Gastrocnemius medialis (tissue), 4 donors: ENCODE results near the gene POLR3A. TPM values are rescaled to one million over a fixed set of nuclear protein-coding genes. Genes with fewer than 3 reads are reported as not detected.
A peak's percentile ranks its signal among the peaks of the same experiment; 100 is the strongest.

Experiments used
- ATAC-seq, 2 donors: fragments of 150-250 bp; one replicate each; pipeline ENCODE4 v1.9.1; 2016
- DNase-seq, 2 donors: peaks; one replicate each; pipeline ENCODE4 v3.0.0-alpha.2; 2019
- H3K27ac ChIP-seq, 4 donors: fragments of 200-600 bp; sonication (generic); 1 replicate in 1 of 4; 2 replicates in 3 of 4; pipeline ENCODE4 v1.5.1; 2016 to 2018; ENCODE audit warnings: mild to moderate bottlenecking in 2 of 4, moderate library complexity in 1 of 4
- H3K27me3 ChIP-seq, 3 donors: fragments of 200-600 bp; sonication (generic) in 2 of 3; 1 replicate in 1 of 3; 2 replicates in 2 of 3; pipeline versions ENCODE4 v1.5.1 to v1.6.0; 2016 to 2019; ENCODE audit warnings: mild to moderate bottlenecking in 1 of 3, moderate library complexity in 1 of 3
- H3K36me3 ChIP-seq, 2 donors: fragments of 200-600 bp; sonication (generic) in 1 of 2; one replicate each; pipeline ENCODE4 v1.5.1; 2017 to 2018
- H3K4me1 ChIP-seq, 2 donors: fragments of 200-600 bp; sonication (generic) in 1 of 2; one replicate each; pipeline ENCODE4 v1.5.1; 2016 to 2017; ENCODE audit warnings: mild to moderate bottlenecking in 2 of 2
- H3K4me3 ChIP-seq, 4 donors: fragments of 200-600 bp; sonication (generic) in 3 of 4; 1 replicate in 1 of 4; 2 replicates in 3 of 4; pipeline ENCODE4 v1.5.1; 2016 to 2019; ENCODE audit warnings: mild to moderate bottlenecking in 2 of 4
- H3K9me3 ChIP-seq, 3 donors: fragments of 200-600 bp; sonication (generic) in 2 of 3; 1 replicate in 1 of 3; 2 replicates in 2 of 3; pipeline ENCODE4 v1.5.1; 2016 to 2019
- POLR2A ChIP-seq, 2 donors: fragments of 450-650 bp; IDR thresholded peaks; one replicate each; pipeline ENCODE4 v1.6.1; 2017; ENCODE audit warnings: antibody characterized with exemption in 2 of 2, mild to moderate bottlenecking in 2 of 2, moderate library complexity in 2 of 2
- in situ Hi-C, 4 donors: fragments of 200-750 bp; cut with MboI; loops; one replicate each; pipeline versions ENCODE4 v1.15.0 to v1.8.0; 2017; ENCODE audit warnings: low sequenced_read_pairs in 4 of 4
- intact Hi-C: fragments of 100-400 bp; cut with DNase I; formaldehyde crosslinking; loops from one replicate; pipeline ENCODE4 v1.15.1; 2023; ENCODE audit warnings: low total_unique reads
- total RNA-seq, 4 donors: library from RNA; depleted of rRNA; stranded (reverse); fragments of >200 nt; gene quantifications; one replicate each; pipeline versions ENCODE4 v1.1.0 to v1.2.3, GENCODE V29; 2016
- TF ChIP-seq, protein P1 (sequence below), 5 experiments: fragments of 450-650 bp in 3 of 5; fragments of 200-600 bp in 2 of 5; sonication (generic) in 2 of 5; IDR thresholded peaks in 4 of 5; conservative IDR thresholded peaks in 1 of 5; 1 replicate in 4 of 5; 2 replicates in 1 of 5; pipeline ENCODE4 v1.5.1; 2016 to 2019; ENCODE audit warnings: antibody characterized with exemption in 5 of 5, mild to moderate bottlenecking in 3 of 5, moderate library complexity in 3 of 5

POLR3A gene
- total RNA-seq, 4 donors from 2014 or later: 11.0 to 17.4 (median 15.5) TPM

- peaks cover 2 to 73% of the 10 kb centered on the region in 2 donors for H3K36me3 ChIP-seq
- ATAC-seq: no peak
- no peak overlapping the region for H3K27ac ChIP-seq
- intact Hi-C loops: no loop called here
- no peak for TF ChIP-seq POLR2A (IDR thresholded peaks at IDR 0.05)
- TF ChIP-seq, protein P1, sequence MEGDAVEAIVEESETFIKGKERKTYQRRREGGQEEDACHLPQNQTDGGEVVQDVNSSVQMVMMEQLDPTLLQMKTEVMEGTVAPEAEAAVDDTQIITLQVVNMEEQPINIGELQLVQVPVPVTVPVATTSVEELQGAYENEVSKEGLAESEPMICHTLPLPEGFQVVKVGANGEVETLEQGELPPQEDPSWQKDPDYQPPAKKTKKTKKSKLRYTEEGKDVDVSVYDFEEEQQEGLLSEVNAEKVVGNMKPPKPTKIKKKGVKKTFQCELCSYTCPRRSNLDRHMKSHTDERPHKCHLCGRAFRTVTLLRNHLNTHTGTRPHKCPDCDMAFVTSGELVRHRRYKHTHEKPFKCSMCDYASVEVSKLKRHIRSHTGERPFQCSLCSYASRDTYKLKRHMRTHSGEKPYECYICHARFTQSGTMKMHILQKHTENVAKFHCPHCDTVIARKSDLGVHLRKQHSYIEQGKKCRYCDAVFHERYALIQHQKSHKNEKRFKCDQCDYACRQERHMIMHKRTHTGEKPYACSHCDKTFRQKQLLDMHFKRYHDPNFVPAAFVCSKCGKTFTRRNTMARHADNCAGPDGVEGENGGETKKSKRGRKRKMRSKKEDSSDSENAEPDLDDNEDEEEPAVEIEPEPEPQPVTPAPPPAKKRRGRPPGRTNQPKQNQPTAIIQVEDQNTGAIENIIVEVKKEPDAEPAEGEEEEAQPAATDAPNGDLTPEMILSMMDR (IDR thresholded peaks at IDR 0.05 in 4 of 5, conservative IDR thresholded peaks at IDR 0.05 in 1 of 5): no peak
- in situ Hi-C loops: no loop called here
- H3K27me3 ChIP-seq: no peaks in the 10 kb centered on the region
- no peaks in the 10 kb centered on the region for H3K9me3 ChIP-seq
- no peak overlapping the region for H3K4me3 ChIP-seq
- peaks cover 13 to 17% of the 10 kb centered on the region in 2 donors for H3K4me1 ChIP-seq
- no peak for DNase-seq
Observed at GRCh38 chr10:78023741-78024140, 5.6 kb downstream of the POLR3A start.

- no peak for DNase-seq
- Histone ChIP-seq H3K9me3 (no peaks in the 10 kb centered on the region), H3K27me3 (no peaks in the 10 kb centered on the region), H3K36me3 (peaks cover 2 to 98% of the 10 kb centered on the region in 2 donors), H3K4me3 (no peak overlapping the region), H3K4me1 (no peaks in the 10 kb centered on the region), H3K27ac (no peak overlapping the region)
- in situ Hi-C loops: no loop called here
- intact Hi-C loops: no loop called here
- no peak for ATAC-seq
- TF ChIP-seq, protein P1 (IDR thresholded peaks at IDR 0.05 in 4 of 5, conservative IDR thresholded peaks at IDR 0.05 in 1 of 5): no peak
- no peak for TF ChIP-seq POLR2A (IDR thresholded peaks at IDR 0.05)
Observed at GRCh38 chr10:78021201-78021600, 8.1 kb downstream of the POLR3A start.

DNA sequence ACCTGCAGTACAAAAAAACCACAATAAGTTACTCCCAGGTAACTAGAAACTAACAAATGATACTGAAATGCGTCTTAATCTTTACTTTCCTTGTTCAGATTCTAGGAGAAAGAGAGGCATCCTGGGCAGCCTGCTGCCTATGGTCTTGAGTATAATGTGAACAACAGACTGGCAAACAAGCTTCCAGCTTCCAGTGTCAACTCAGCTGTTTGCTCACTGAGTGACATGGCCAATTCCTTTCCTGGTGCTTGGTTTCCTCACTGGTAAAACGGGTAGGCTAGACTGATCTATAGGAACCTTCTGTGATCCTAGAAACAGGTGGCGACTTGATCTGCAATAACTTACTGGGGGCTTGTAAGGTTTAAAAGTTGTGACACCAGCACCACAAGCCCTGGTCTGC lies 10.1 kb downstream of the POLR3A start:
- DNase-seq (no peak), ATAC-seq (no peak)
- TF ChIP-seq, protein P1 (IDR thresholded peaks at IDR 0.05 in 4 of 5, conservative IDR thresholded peaks at IDR 0.05 in 1 of 5): no peak
- no peak for TF ChIP-seq POLR2A (IDR thresholded peaks at IDR 0.05)
- H3K9me3 ChIP-seq: no peaks in the 10 kb centered on the region
- intact Hi-C loops: no loop called here
- H3K4me1 ChIP-seq: no peaks in the 10 kb centered on the region
- peaks cover 2 to 87% of the 10 kb centered on the region in 2 donors for H3K36me3 ChIP-seq
- in situ Hi-C loops: no loop called here
- H3K27ac ChIP-seq: no peak overlapping the region
- H3K27me3 ChIP-seq: no peaks in the 10 kb centered on the region
- H3K4me3 ChIP-seq: no peak overlapping the region

GRCh38 chr10:78017856-78018255 lies 11.5 kb downstream of the POLR3A start:
- intact Hi-C loops: no loop called here
- Histone ChIP-seq H3K36me3 (peaks cover 2 to 84% of the 10 kb centered on the region in 2 donors), H3K9me3 (no peaks in the 10 kb centered on the region), H3K27me3 (no peaks in the 10 kb centered on the region), H3K4me3 (no peak overlapping the region), H3K27ac (no peak overlapping the region), H3K4me1 (peaks cover 0 to 5% of the 10 kb centered on the region in 2 donors)
- ATAC-seq (no peak), DNase-seq (no peak)
- TF ChIP-seq POLR2A (IDR thresholded peaks at IDR 0.05): no peak
- TF ChIP-seq, protein P1 (IDR thresholded peaks at IDR 0.05 in 4 of 5, conservative IDR thresholded peaks at IDR 0.05 in 1 of 5): no peak
- in situ Hi-C loops: no loop called here

- Histone ChIP-seq H3K4me3 (no peak overlapping the region), H3K36me3 (peaks cover 0 to 84% of the 10 kb centered on the region in 2 donors), H3K27ac (peak overlapping the region; percentile 53 to 72 (median 62)), H3K4me1 (peaks cover 0 to 5% of the 10 kb centered on the region in 2 donors), H3K27me3 (no peaks in the 10 kb centered on the region), H3K9me3 (no peaks in the 10 kb centered on the region)
- ATAC-seq: peak; percentile 88 to 91
- intact Hi-C loops: no loop called here
- TF ChIP-seq, protein P1 (IDR thresholded peaks at IDR 0.05 in 4 of 5, conservative IDR thresholded peaks at IDR 0.05 in 1 of 5): no peak
- in situ Hi-C loops: no loop called here
- peak in 1 of 2 donors; percentile 40 for DNase-seq
Observed at GRCh38 chr10:78015546-78015945, 13.8 kb downstream of the POLR3A start.
